ENCODE measurements around the gene LILRB4.
"Not testable (repeated sequence)": the region's sequence is repeated elsewhere in the genome, so short reads cannot be mapped to it uniquely, and the experiment has no call there.

The LILRB4 gene

GRCh38 chr19:54630262-54630661 lies 32.5 kb upstream of the LILRB4 start, which contains the start of gene LILRB1:
TSS of gene LILRB1 (plus strand) at chr19:54630484. CDS start at chr19:54631074, 590 bp downstream.
- peaks cover 0 to 17% (median 4%) of the 10 kb centered on the region in 5 donors for H3K4me1 ChIP-seq (ENCODE audit: control insufficient read depth in 5 of 5, insufficient read depth in 5 of 5, low read length in 5 of 5)
- not testable (repeated sequence) for H3K9me3 ChIP-seq (ENCODE audit: control insufficient read depth in 5 of 5, low read length in 5 of 5); H3K36me3 ChIP-seq (ENCODE audit: control insufficient read depth in 5 of 5, insufficient read depth in 5 of 5, low read length in 5 of 5); H3K27ac ChIP-seq (ENCODE audit: low read depth, low read length)
- peak within 1 kb of the TSS in 1 of 5 donors; percentile 30 for H3K9ac ChIP-seq (ENCODE audit: low read length in 5 of 5)
- H3K27me3 ChIP-seq (ENCODE audit: control insufficient read depth in 5 of 5, insufficient read depth in 4 of 5, low read length in 5 of 5), result peaks cover 0 to 16% (median 5%) of the 10 kb centered on the region in 5 donors
- H3K4me3 ChIP-seq (ENCODE audit: low read depth in 1 of 5, low read length in 5 of 5), result peak within 1 kb of the TSS; percentile 27 to 52 (median 47)

- Histone ChIP-seq H3K27me3 (ENCODE audit: control insufficient read depth in 5 of 5, insufficient read depth in 4 of 5, low read length in 5 of 5) (peaks cover 0 to 16% (median 5%) of the 10 kb centered on the region in 5 donors), H3K9me3 (ENCODE audit: control insufficient read depth in 5 of 5, low read length in 5 of 5) (peaks cover 0 to 6% (median 4%) of the 10 kb centered on the region in 5 donors), H3K27ac (ENCODE audit: low read depth, low read length) (no peak overlapping the region), H3K36me3 (ENCODE audit: control insufficient read depth in 5 of 5, insufficient read depth in 5 of 5, low read length in 5 of 5) (no peaks in the 10 kb centered on the region), H3K4me1 (ENCODE audit: control insufficient read depth in 5 of 5, insufficient read depth in 5 of 5, low read length in 5 of 5) (peaks cover 0 to 17% (median 4%) of the 10 kb centered on the region in 5 donors), H3K4me3 (ENCODE audit: low read depth in 1 of 5, low read length in 5 of 5) (peak overlapping the region; percentile 27 to 52 (median 47)), H3K9ac (ENCODE audit: low read length in 5 of 5) (peak overlapping the region in 1 of 5 donors; percentile 30)
Measured at GRCh38 chr19:54630782-54631181, 32.0 kb upstream of the LILRB4 start.

GRCh38 chr19:54631489-54632337 lies 31.1 kb upstream of the LILRB4 start:
- peaks cover 0 to 17% (median 4%) of the 10 kb centered on the region in 5 donors for H3K4me1 ChIP-seq (ENCODE audit: control insufficient read depth in 5 of 5, insufficient read depth in 5 of 5, low read length in 5 of 5)
- H3K36me3 ChIP-seq (ENCODE audit: control insufficient read depth in 5 of 5, insufficient read depth in 5 of 5, low read length in 5 of 5); H3K9ac ChIP-seq (ENCODE audit: low read length in 5 of 5); H3K4me3 ChIP-seq (ENCODE audit: low read depth in 1 of 5, low read length in 5 of 5); H3K27ac ChIP-seq (ENCODE audit: low read depth, low read length); H3K9me3 ChIP-seq (ENCODE audit: control insufficient read depth in 5 of 5, low read length in 5 of 5): not testable (repeated sequence)
- H3K27me3 ChIP-seq (ENCODE audit: control insufficient read depth in 5 of 5, insufficient read depth in 4 of 5, low read length in 5 of 5), result peaks cover 0 to 16% (median 5%) of the 10 kb centered on the region in 5 donors

- not testable (repeated sequence) for H3K9ac ChIP-seq (ENCODE audit: low read length in 5 of 5); H3K36me3 ChIP-seq (ENCODE audit: control insufficient read depth in 5 of 5, insufficient read depth in 5 of 5, low read length in 5 of 5); H3K27ac ChIP-seq (ENCODE audit: low read depth, low read length); H3K9me3 ChIP-seq (ENCODE audit: control insufficient read depth in 5 of 5, low read length in 5 of 5); H3K4me3 ChIP-seq (ENCODE audit: low read depth in 1 of 5, low read length in 5 of 5)
- Histone ChIP-seq H3K27me3 (ENCODE audit: control insufficient read depth in 5 of 5, insufficient read depth in 4 of 5, low read length in 5 of 5) (peaks cover 0 to 16% (median 5%) of the 10 kb centered on the region in 5 donors), H3K4me1 (ENCODE audit: control insufficient read depth in 5 of 5, insufficient read depth in 5 of 5, low read length in 5 of 5) (peaks cover 0 to 17% (median 4%) of the 10 kb centered on the region in 5 donors)
Measured at GRCh38 chr19:54632517-54632916, 30.3 kb upstream of the LILRB4 start.

- Histone ChIP-seq H3K4me1 (ENCODE audit: control insufficient read depth in 5 of 5, insufficient read depth in 5 of 5, low read length in 5 of 5) (peaks cover 0 to 17% (median 4%) of the 10 kb centered on the region in 5 donors), H3K9ac (ENCODE audit: low read length in 5 of 5) (no peak overlapping the region), H3K27me3 (ENCODE audit: control insufficient read depth in 5 of 5, insufficient read depth in 4 of 5, low read length in 5 of 5) (peaks cover 0 to 16% (median 5%) of the 10 kb centered on the region in 5 donors), H3K9me3 (ENCODE audit: control insufficient read depth in 5 of 5, low read length in 5 of 5) (no peaks in the 10 kb centered on the region), H3K36me3 (ENCODE audit: control insufficient read depth in 5 of 5, insufficient read depth in 5 of 5, low read length in 5 of 5) (no peaks in the 10 kb centered on the region), H3K4me3 (ENCODE audit: low read depth in 1 of 5, low read length in 5 of 5) (no peak overlapping the region), H3K27ac (ENCODE audit: low read depth, low read length) (no peak overlapping the region)
Measured at GRCh38 chr19:54633401-54633800, 29.4 kb upstream of the LILRB4 start.

- not testable (repeated sequence) for H3K4me1 ChIP-seq (ENCODE audit: control insufficient read depth in 5 of 5, insufficient read depth in 5 of 5, low read length in 5 of 5); H3K36me3 ChIP-seq (ENCODE audit: control insufficient read depth in 5 of 5, insufficient read depth in 5 of 5, low read length in 5 of 5); H3K9ac ChIP-seq (ENCODE audit: low read length in 5 of 5); H3K27me3 ChIP-seq (ENCODE audit: control insufficient read depth in 5 of 5, insufficient read depth in 4 of 5, low read length in 5 of 5); H3K4me3 ChIP-seq (ENCODE audit: low read depth in 1 of 5, low read length in 5 of 5); H3K9me3 ChIP-seq (ENCODE audit: control insufficient read depth in 5 of 5, low read length in 5 of 5); H3K27ac ChIP-seq (ENCODE audit: low read depth, low read length)
Measured at GRCh38 chr19:54636081-54636480, 26.7 kb upstream of the LILRB4 start.

- Histone ChIP-seq H3K9me3 (ENCODE audit: control insufficient read depth in 5 of 5, low read length in 5 of 5) (no peaks in the 10 kb centered on the region), H3K27me3 (ENCODE audit: control insufficient read depth in 5 of 5, insufficient read depth in 4 of 5, low read length in 5 of 5) (no peaks in the 10 kb centered on the region), H3K4me1 (ENCODE audit: control insufficient read depth in 5 of 5, insufficient read depth in 5 of 5, low read length in 5 of 5) (peaks cover 0 to 4% (median 0%) of the 10 kb centered on the region in 5 donors), H3K4me3 (ENCODE audit: low read depth in 1 of 5, low read length in 5 of 5) (no peak overlapping the region), H3K27ac (ENCODE audit: low read depth, low read length) (no peak overlapping the region), H3K9ac (ENCODE audit: low read length in 5 of 5) (no peak overlapping the region), H3K36me3 (ENCODE audit: control insufficient read depth in 5 of 5, insufficient read depth in 5 of 5, low read length in 5 of 5) (no peaks in the 10 kb centered on the region)
Measured at GRCh38 chr19:54638683-54639082, 24.1 kb upstream of the LILRB4 start.

- H3K4me1 ChIP-seq (ENCODE audit: control insufficient read depth in 5 of 5, insufficient read depth in 5 of 5, low read length in 5 of 5); H3K9me3 ChIP-seq (ENCODE audit: control insufficient read depth in 5 of 5, low read length in 5 of 5); H3K27me3 ChIP-seq (ENCODE audit: control insufficient read depth in 5 of 5, insufficient read depth in 4 of 5, low read length in 5 of 5); H3K4me3 ChIP-seq (ENCODE audit: low read depth in 1 of 5, low read length in 5 of 5); H3K27ac ChIP-seq (ENCODE audit: low read depth, low read length); H3K36me3 ChIP-seq (ENCODE audit: control insufficient read depth in 5 of 5, insufficient read depth in 5 of 5, low read length in 5 of 5); H3K9ac ChIP-seq (ENCODE audit: low read length in 5 of 5): not testable (repeated sequence)
Measured at GRCh38 chr19:54642953-54643352, 19.8 kb upstream of the LILRB4 start.

GRCh38 chr19:54643583-54643982 lies 19.2 kb upstream of the LILRB4 start:
- not testable (repeated sequence) for H3K4me3 ChIP-seq (ENCODE audit: low read depth in 1 of 5, low read length in 5 of 5); H3K27ac ChIP-seq (ENCODE audit: low read depth, low read length); H3K36me3 ChIP-seq (ENCODE audit: control insufficient read depth in 5 of 5, insufficient read depth in 5 of 5, low read length in 5 of 5); H3K9me3 ChIP-seq (ENCODE audit: control insufficient read depth in 5 of 5, low read length in 5 of 5); H3K27me3 ChIP-seq (ENCODE audit: control insufficient read depth in 5 of 5, insufficient read depth in 4 of 5, low read length in 5 of 5); H3K4me1 ChIP-seq (ENCODE audit: control insufficient read depth in 5 of 5, insufficient read depth in 5 of 5, low read length in 5 of 5); H3K9ac ChIP-seq (ENCODE audit: low read length in 5 of 5)

GRCh38 chr19:54644056-54644455 lies 18.7 kb upstream of the LILRB4 start:
- H3K9me3 ChIP-seq (ENCODE audit: control insufficient read depth in 5 of 5, low read length in 5 of 5), result no peaks in the 10 kb centered on the region
- no peak overlapping the region for H3K27ac ChIP-seq (ENCODE audit: low read depth, low read length)
- no peak overlapping the region for H3K4me3 ChIP-seq (ENCODE audit: low read depth in 1 of 5, low read length in 5 of 5)
- no peak overlapping the region for H3K9ac ChIP-seq (ENCODE audit: low read length in 5 of 5)
- H3K27me3 ChIP-seq (ENCODE audit: control insufficient read depth in 5 of 5, insufficient read depth in 4 of 5, low read length in 5 of 5), result peaks cover 0 to 5% (median 0%) of the 10 kb centered on the region in 5 donors
- no peaks in the 10 kb centered on the region for H3K36me3 ChIP-seq (ENCODE audit: control insufficient read depth in 5 of 5, insufficient read depth in 5 of 5, low read length in 5 of 5)
- peaks cover 0 to 4% (median 0%) of the 10 kb centered on the region in 5 donors for H3K4me1 ChIP-seq (ENCODE audit: control insufficient read depth in 5 of 5, insufficient read depth in 5 of 5, low read length in 5 of 5)

Data from subcutaneous abdominal adipose tissue (tissue), 5 donors.